ENCODE measurements around the gene GGA2.

- TF ChIP-seq CTCF (conservative IDR thresholded peaks at IDR 0.05): no peak
- TF ChIP-seq EZH2 (IDR thresholded peaks at IDR 0.05; ENCODE audit: low read depth): no peak
Measured at GRCh38 chr16:23511731-23512130, 1.4 kb upstream of the GGA2 start.
